GM18951 (cell line): ENCODE data around the gene PCK2.
A peak's percentile ranks its signal among the peaks of the same experiment; 100 is the strongest.

Experiments
- POLR2A ChIP-seq: IDR thresholded peaks from 4 replicates; pipeline ENCODE4 v1.6.1; 2011; ENCODE audit warnings: mild to moderate bottlenecking; ENCODE audit not compliant: insufficient read length, insufficient read depth; ENCODE audit errors: extremely low read depth
- in situ Hi-C: fragments of 300-500 bp; cut with MboI; formaldehyde crosslinking; loops from one replicate; pipeline ENCODE4 v1.12.0; 2022; ENCODE audit warnings: low sequenced_read_pairs, mixed read lengths, inconsistent platforms; ENCODE audit not compliant: unreplicated experiment

Gene PCK2

DNA sequence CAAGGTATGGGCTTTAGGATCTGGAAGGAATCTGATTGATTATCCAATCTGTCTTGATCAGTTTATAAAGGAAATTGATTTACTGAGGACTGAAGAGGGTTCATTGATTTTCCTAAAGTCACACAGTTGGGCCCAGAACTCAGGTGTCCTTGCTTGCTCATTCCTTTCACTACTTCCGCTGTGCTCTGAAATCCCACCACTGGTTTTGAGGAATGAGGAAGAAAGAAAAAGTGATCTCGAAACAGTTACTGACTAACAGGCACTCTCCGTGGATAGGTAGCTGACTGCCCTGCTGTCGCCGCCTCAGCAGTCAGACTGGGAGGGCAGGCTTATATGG, 36.2 kb downstream of the PCK2 start, which contains the start of gene FITM1:
FITM1 (plus strand) TSS at position 280 of the 337 bp plus-strand sequence. CDS start 905 bp downstream, outside the sequence.
- TF ChIP-seq POLR2A, result no peak
- in situ Hi-C loops, result no loop called here

- TF ChIP-seq POLR2A, result no peak
- in situ Hi-C loops, result no loop called here
These were observed 36.8 kb downstream of the PCK2 start for GRCh38 chr14:24130717-24131548.

- in situ Hi-C loops, result no loop called here
These were observed 37.4 kb downstream of the PCK2 start for GRCh38 chr14:24131549-24131966.

DNA sequence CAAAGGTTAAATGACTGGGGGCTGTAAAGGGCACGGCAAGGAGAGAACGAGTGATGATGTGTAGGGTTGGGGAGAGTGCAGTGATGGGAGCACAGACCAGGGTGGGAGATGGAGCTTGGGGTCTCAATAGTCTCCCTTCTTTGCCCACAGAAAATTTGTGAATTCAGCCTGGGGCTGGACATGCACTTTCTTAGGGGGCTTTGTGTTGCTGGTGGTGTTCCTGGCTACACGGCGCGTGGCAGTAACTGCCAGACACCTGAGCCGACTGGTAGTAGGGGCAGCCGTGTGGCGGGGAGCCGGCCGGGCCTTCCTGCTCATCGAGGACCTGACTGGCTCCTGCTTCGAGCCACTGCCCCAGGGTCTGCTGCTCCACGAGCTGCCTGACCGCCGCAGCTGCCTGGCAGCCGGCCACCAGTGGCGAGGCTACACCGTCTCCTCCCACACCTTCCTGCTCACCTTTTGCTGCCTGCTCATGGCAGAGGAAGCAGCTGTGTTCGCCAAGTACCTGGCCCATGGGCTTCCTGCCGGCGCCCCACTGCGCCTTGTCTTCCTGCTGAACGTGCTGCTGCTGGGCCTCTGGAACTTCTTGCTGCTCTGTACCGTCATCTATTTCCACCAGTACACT, 38.1 kb downstream of the PCK2 start:
- in situ Hi-C loops, result no loop called here
- no peak for TF ChIP-seq POLR2A

More at GRCh38 chr14:24131549-24131966, 37.4 kb downstream of the PCK2 start:
- no peak for TF ChIP-seq POLR2A

- in situ Hi-C loops, result no loop called here
- no peak for TF ChIP-seq POLR2A
These were observed 38.9 kb downstream of the PCK2 start for GRCh38 chr14:24132976-24133375.

DNA sequence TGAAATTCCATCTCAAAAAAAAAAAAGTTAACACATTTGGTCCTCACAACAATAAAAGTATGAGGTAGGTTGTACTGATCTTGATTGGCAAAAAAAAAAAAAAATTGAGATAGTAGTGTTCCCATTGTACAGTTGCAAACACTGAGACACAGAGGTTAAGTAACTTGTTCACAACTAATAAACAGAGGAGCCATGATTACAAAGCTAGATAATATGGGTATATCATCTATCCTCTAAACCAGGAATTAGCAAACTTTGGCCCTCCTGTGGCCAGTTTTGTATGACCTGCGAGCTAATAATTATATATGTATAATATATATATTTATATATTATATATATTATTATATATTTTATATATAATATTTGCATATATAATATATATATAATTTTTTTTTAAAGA, 39.6 kb downstream of the PCK2 start:
- TF ChIP-seq POLR2A, result no peak
- in situ Hi-C loops, result no loop called here

DNA sequence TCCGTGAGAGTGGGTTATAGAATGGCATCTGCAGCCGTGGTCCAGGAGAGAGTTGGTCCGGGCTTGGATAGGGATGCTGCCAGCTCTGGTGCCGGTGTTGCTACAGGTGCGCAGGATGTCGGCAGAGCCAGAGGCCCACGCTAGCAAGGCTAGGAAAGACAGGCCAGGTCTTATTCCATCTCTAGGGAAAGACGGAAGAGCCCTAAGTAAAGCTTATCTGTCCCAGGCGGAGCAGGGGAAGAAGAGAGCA, 41.4 kb downstream of the PCK2 start:
- in situ Hi-C loops, result no loop called here
- TF ChIP-seq POLR2A, result no peak

DNA sequence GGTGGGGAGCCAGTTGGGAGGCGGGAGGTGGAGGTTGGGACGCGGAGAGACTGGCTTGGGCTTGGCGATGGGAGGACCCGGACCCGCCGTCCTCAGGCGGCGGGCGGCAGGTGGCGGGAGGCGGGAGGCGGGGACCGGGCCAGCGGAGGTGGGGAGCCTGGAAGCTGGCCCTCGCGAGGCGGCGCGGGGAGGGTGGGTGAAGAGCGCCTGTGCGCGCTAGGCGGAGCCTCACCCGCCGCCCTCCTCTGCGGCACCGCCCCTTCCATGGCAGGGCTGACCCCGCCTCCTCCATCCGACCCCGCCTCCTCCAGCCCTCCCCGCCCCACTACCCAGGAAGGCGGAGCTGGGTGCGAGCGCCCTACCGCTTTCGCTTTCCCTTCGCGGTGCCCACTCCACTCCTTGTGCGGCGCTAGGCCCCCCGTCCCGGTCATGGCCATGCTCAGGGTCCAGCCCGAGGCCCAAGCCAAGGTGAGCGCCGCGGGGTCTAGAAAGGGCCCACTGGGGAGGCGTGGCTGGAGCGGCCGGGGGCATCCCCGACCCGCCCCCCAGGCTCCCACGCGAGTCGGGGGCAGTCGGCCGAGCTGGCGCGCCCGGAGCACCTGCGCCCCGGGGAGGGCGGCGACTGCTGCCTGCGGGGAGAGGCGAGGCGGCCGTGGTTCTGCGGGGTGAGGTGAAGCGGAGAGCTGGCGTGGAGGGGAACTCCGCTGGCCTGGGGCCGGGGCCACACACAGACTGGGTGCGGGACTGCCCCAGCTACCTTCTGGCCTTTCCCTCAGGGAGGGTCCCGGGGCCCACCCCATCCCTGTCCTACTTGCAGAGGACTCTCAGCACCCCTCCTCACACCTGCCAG, 41.9 kb downstream of the PCK2 start, which contains the start of gene PSME1:
PSME1 (plus strand) TSS at position 361 of the 850 bp plus-strand sequence; CDS start at position 430, 69 bp downstream.
- in situ Hi-C loops, result no loop called here
- TF ChIP-seq POLR2A, result peak; percentile 82

DNA sequence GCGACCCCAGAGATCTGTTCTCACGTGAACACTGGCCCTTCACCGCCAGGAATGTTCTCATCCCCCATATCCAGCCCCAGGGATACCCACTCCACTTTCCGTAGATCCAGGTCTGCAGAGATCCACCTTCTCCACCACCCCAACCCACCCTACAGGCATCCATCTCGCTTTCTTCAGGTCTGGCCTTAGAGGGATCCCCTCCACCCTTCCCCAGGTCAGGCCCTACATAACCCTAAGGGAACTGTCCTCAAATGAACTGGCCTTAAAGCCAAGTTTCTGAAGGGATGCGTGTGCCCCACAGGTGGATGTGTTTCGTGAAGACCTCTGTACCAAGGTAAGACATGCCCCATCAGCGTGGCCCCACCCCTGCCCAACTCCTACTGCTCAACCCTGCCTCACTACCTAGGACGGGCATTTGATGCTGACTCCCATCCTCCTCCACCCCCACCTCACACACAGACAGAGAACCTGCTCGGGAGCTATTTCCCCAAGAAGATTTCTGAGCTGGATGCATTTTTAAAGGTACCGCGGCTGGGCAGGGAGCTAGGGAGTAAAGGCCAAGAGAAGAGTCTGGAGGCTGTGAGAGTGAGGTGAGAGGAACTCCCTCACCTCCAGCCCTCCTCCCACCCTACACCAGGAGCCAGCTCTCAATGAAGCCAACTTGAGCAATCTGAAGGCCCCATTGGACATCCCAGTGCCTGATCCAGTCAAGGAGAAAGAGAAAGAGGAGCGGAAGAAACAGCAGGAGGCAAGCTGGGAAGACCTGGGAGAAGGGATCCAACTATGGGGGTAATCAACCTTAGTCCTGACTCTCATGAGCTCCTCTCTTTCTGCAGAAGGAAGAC, 42.8 kb downstream of the PCK2 start:
- TF ChIP-seq POLR2A, result no peak
- in situ Hi-C loops, result no loop called here

DNA sequence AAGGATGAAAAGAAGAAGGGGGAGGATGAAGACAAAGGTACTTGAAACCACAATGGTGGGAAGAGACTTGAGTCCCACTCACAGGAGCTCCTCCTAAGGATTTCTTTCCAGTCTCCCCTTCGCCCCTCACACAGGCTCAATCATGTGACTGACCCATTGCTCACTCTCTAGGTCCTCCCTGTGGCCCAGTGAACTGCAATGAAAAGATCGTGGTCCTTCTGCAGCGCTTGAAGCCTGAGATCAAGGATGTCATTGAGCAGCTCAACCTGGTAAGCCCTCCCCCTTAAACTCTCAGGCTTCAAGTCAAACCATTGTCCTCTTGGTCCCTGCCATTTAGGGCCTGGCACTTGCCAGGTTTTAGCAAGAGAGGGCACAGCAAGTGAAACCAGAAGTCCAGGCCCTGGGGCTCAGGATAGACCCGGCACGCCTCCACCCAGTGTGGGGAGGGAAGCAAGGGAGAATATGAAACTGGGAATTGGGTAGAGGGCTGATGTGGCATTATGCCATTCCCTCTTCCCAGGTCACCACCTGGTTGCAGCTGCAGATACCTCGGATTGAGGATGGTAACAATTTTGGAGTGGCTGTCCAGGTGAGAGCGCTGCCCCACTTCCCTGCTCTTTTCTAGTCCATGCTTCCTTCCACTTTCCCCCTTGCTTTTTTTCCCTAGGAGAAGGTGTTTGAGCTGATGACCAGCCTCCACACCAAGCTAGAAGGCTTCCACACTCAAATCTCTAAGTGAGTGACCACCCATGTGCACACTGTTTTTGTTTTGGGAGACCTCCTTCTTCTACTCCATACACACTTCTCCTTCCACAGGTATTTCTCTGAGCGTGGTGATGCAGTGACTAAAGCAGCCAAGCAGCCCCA, 43.7 kb downstream of the PCK2 start:
- TF ChIP-seq POLR2A, result no peak
- in situ Hi-C loops, result no loop called here

- TF ChIP-seq POLR2A, result peak; percentile 20
- in situ Hi-C loops, result no loop called here
These were observed 44.5 kb downstream of the PCK2 start for GRCh38 chr14:24138396-24139271.
